SK-MEL-5 (cell line): ENCODE data around the gene MEIOB. TPM values are rescaled to one million over a fixed set of nuclear protein-coding genes. Genes with fewer than 3 reads are reported as not detected.

Experiments
- DNase-seq: peaks from one replicate; pipeline ENCODE4 v3.0.0-alpha.2; 2016; ENCODE audit warnings: low read depth, low spot score
- in situ Hi-C: cut with HindIII; loops from 2 replicates; pipeline ENCODE4 v1.10.0; 2016; ENCODE audit warnings: low sequenced_read_pairs, high pct_unique_total_duplicates, low pct_unique_long_range_greater_than_20kb
- total RNA-seq: library from RNA; depleted of rRNA; stranded (reverse); fragments of >200 nt; shearing (Covaris generic); gene quantifications from 2 replicates; pipeline ENCODE4 v1.2.3, GENCODE V29; 2014; rRNA removed

The MEIOB gene
- total RNA-seq, 1 experiment from 2014 or later = 0.48 TPM

- DNase-seq = no peak
- in situ Hi-C loops = no loop called here
Measured at GRCh38 chr16:1787056-1787321, 85.0 kb downstream of the MEIOB start.

GRCh38 chr16:1786242-1787055, 85.5 kb downstream of the MEIOB start:
- in situ Hi-C loops = no loop called here
- DNase-seq = no peak

- in situ Hi-C loops = no loop called here
- DNase-seq = no peak
Measured at GRCh38 chr16:1785846-1786170, 86.2 kb downstream of the MEIOB start.

- no peak for DNase-seq
- in situ Hi-C loops = no loop called here
Measured at GRCh38 chr16:1784977-1785845, 86.8 kb downstream of the MEIOB start.

Other genes starting within 250 kb of the MEIOB start
- gene JPT2, start 193.9 kb downstream of the MEIOB start, total RNA-seq = 45.5 and 48.5 TPM in 2 replicates
- gene MAPK8IP3, start 166.0 kb downstream of the MEIOB start, total RNA-seq = 19.3 and 20.3 TPM in 2 replicates
- 12.2 and 12.9 TPM in 2 replicates for gene NME3, start 100.6 kb downstream of the MEIOB start, total RNA-seq
- 4.3 and 8.6 TPM in 2 replicates for gene EME2, start 99.4 kb downstream of the MEIOB start, total RNA-seq
- 102 TPM in 2 replicates for gene MRPS34, start 99.0 kb downstream of the MEIOB start, total RNA-seq
- gene SPSB3, start 89.6 kb downstream of the MEIOB start, total RNA-seq = 12.8 and 13.1 TPM in 2 replicates
- gene NUBP2, start 89.2 kb downstream of the MEIOB start, total RNA-seq = 57.9 and 58.1 TPM in 2 replicates
- not detected in 2 replicates for gene IGFALS, start 78.5 kb downstream of the MEIOB start, total RNA-seq
- 41.3 and 50.9 TPM in 2 replicates for gene HAGH, start 45.3 kb downstream of the MEIOB start, total RNA-seq
- gene FAHD1, start 45.0 kb downstream of the MEIOB start, total RNA-seq = 75.3 and 96.5 TPM in 2 replicates
- not detected in 2 replicates for gene HS3ST6, start 46.3 kb upstream of the MEIOB start, total RNA-seq
- gene MSRB1, start 71.0 kb upstream of the MEIOB start, total RNA-seq = 17.2 and 23.6 TPM in 2 replicates
- gene RPL3L, start 82.5 kb upstream of the MEIOB start, total RNA-seq = not detected in 2 replicates
- 234 and 241 TPM in 2 replicates for gene NDUFB10, start 87.4 kb upstream of the MEIOB start, total RNA-seq
- 2,672 and 2,687 TPM in 2 replicates for gene RPS2, start 92.7 kb upstream of the MEIOB start, total RNA-seq
- not detected in 2 replicates for gene RNF151, start 94.7 kb upstream of the MEIOB start, total RNA-seq
- gene TBL3, start 99.9 kb upstream of the MEIOB start, total RNA-seq = 26.5 and 27.9 TPM in 2 replicates
- gene NOXO1, start 109.3 kb upstream of the MEIOB start, total RNA-seq = not detected in 2 replicates
- gene GFER, start 112.0 kb upstream of the MEIOB start, total RNA-seq = 29.2 and 33.9 TPM in 2 replicates
- 0.37 and 1.5 TPM in 2 replicates for gene SYNGR3, start 117.8 kb upstream of the MEIOB start, total RNA-seq
- gene ZNF598, start 137.7 kb upstream of the MEIOB start, total RNA-seq = 10.4 and 10.7 TPM in 2 replicates
- 0.55 TPM in 1 of 2 replicates, not detected in the other for gene NPW, start 147.6 kb upstream of the MEIOB start, total RNA-seq
- gene NHERF2, start 154.7 kb upstream of the MEIOB start, total RNA-seq = 7.0 and 9.3 TPM in 2 replicates
- gene NTHL1, start 175.7 kb upstream of the MEIOB start, total RNA-seq = 27.0 and 31.2 TPM in 2 replicates
- 11.6 and 20.2 TPM in 2 replicates for gene TSC2, start 175.8 kb upstream of the MEIOB start, total RNA-seq